Activated naive CD4-positive, alpha-beta T cell treated with Interleukin-2 at 50 U/mL for 16 hours (primary cell): Measurements from ENCODE around the gene CFAP99.
A peak's percentile ranks its signal among the peaks of the same experiment; 100 is the strongest.
"Not testable (repeated sequence)": the region's sequence is repeated elsewhere in the genome, so short reads cannot be mapped to it uniquely, and the experiment has no call there.

Experiments used
- DNase-seq: peaks from one replicate; pipeline ENCODE4 v3.0.0-alpha.2; 2020

Gene CFAP99

GRCh38 chr4:2449511-2450392, 31.0 kb downstream of the CFAP99 start:
- no peak for DNase-seq

GRCh38 chr4:2450394-2451035, 31.8 kb downstream of the CFAP99 start:
- no peak for DNase-seq

GRCh38 chr4:2451036-2451520, 32.3 kb downstream of the CFAP99 start:
- DNase-seq: no peak

GRCh38 chr4:2451821-2452785, 33.3 kb downstream of the CFAP99 start:
- no peak for DNase-seq

GRCh38 chr4:2457481-2458295, 38.9 kb downstream of the CFAP99 start:
- DNase-seq: no peak

- no peak for DNase-seq
Measured at GRCh38 chr4:2458546-2459491, 40.1 kb downstream of the CFAP99 start.

GRCh38 chr4:2459589-2460349, 41.0 kb downstream of the CFAP99 start:
- DNase-seq: no peak

- no peak for DNase-seq
Measured at GRCh38 chr4:2461246-2461960, 42.6 kb downstream of the CFAP99 start.

GRCh38 chr4:2462218-2462991, 43.6 kb downstream of the CFAP99 start:
- peak; percentile 72 for DNase-seq

GRCh38 chr4:2462992-2463762, 44.4 kb downstream of the CFAP99 start:
- no peak for DNase-seq

- DNase-seq: no peak
Measured at GRCh38 chr4:2465032-2465431, 46.3 kb downstream of the CFAP99 start.

GRCh38 chr4:2465544-2465943, 46.8 kb downstream of the CFAP99 start:
- not testable (repeated sequence) for DNase-seq

- peak; percentile 96 for DNase-seq
Measured at GRCh38 chr4:2468456-2469191, 49.9 kb downstream of the CFAP99 start, which contains the start of gene RNF4. Gene RNF4 (plus strand): TSS chr4:2469106. CDS start chr4:2490494, 21,388 bp downstream.

GRCh38 chr4:2469192-2469984, 50.6 kb downstream of the CFAP99 start:
- peak; percentile 80 for DNase-seq

- DNase-seq: peak; percentile 11
Measured at GRCh38 chr4:2470791-2471190, 52.0 kb downstream of the CFAP99 start.

- no peak for DNase-seq
Measured at GRCh38 chr4:2472187-2472586, 53.4 kb downstream of the CFAP99 start.
